Frontal cortex (tissue), 4 donors: ENCODE data around the gene RAB41. TPM values are rescaled to one million over a fixed set of nuclear protein-coding genes. Genes with fewer than 3 reads are reported as not detected.
"Not testable (repeated sequence)": the region's sequence is repeated elsewhere in the genome, so short reads cannot be mapped to it uniquely, and the experiment has no call there.

ENCODE experiments used
- DNase-seq, 2 donors: peaks; one replicate each; pipeline ENCODE4 v3.0.0; 2012; ENCODE audit warnings: low spot score in 2 of 2
- FAIRE-seq: peaks from 2 replicates; lab custom pipeline; 2012; peaks lifted over from hg19 to GRCh38; lab: Jason Lieb, UNC
- total RNA-seq: library from RNA; depleted of rRNA; stranded (reverse); fragments of >200 nt; gene quantifications from one replicate; pipeline ENCODE4 v1.2.3, GENCODE V29; 2014
- donor health status: control.
- donor health status: control.
- donor health status: control.

RAB41 gene
- not detected for total RNA-seq

GRCh38 chrX:70281951-70282350 is at the start of gene RAB41:
RAB41 (plus strand) TSS chrX:70282172; CDS start chrX:70282218, 46 bp downstream.
- no peak for FAIRE-seq

DNA sequence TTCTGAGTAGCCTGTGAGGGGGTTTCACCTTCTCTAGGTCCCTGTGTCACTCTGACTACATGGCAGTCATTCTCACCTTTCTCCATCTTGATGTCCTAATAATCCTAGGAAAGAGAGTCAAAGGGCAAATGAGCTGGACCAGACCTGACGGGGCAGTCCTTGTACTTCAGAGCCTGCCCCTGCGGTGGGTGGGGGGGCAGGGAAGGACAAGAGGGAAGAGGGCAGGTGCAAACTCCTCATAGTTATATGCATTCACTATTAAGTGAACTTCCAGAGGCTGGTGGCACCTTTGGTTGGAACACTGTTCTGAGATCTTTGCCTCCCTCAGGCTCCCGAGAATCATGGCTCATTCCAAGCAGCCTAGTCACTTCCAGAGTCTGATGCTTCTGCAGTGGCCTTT is 47.6 kb upstream of the RAB41 start, which contains the start of gene AWAT1:
Gene AWAT1, plus strand, starts transcription at position 301 of the 400 bp plus-strand sequence. Its CDS starts 41 bp downstream, at position 342.
- DNase-seq, result no peak
- FAIRE-seq, result no peak

More at GRCh38 chrX:70281951-70282350, at the start of gene RAB41:
- DNase-seq, result no peak

GRCh38 chrX:70240751-70241150 is 41.2 kb upstream of the RAB41 start:
- FAIRE-seq, result no peak
- no peak for DNase-seq

- DNase-seq (no peak), FAIRE-seq (no peak)
Observed at GRCh38 chrX:70241501-70241900, 40.5 kb upstream of the RAB41 start.

DNA sequence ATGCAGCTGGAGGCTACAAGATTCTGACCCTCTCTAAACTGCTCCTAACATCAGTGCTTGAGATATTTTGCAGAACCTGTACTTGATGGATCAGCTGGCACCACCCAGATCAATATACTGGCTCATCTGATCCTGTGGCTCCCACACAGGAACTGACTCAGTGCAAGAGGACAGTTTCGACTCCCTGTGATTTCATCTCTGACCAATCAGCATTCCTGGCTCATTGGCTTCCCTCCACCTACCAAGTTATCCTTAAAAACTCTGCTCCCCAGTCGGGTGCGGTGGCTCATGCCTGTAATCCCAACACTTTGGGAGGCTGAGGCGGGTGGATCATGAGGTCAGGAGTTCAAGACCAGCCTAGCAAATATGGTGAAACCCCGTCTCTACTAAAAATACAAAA is 38.4 kb upstream of the RAB41 start:
- not testable (repeated sequence) for DNase-seq, FAIRE-seq

DNA sequence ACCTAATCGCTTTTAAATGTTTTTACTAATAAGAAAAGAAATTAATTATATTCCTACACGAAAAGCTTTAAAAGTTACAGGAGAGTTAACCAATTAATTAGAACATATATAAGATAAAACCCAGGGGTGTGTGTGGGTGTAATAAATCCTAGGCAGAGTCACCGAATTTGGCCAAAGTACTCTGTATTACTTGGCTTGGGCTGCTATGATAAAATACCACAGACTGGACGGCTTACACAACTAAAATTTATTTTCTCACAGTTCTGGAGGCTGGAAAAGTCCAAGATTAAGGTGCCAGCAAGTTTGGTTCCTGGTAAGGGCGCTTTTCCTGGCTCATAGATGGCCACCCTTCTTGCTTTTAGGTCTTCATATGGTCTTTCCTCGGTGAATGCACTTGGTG is 37.1 kb upstream of the RAB41 start:
- no peak for FAIRE-seq
- DNase-seq, result no peak

DNA sequence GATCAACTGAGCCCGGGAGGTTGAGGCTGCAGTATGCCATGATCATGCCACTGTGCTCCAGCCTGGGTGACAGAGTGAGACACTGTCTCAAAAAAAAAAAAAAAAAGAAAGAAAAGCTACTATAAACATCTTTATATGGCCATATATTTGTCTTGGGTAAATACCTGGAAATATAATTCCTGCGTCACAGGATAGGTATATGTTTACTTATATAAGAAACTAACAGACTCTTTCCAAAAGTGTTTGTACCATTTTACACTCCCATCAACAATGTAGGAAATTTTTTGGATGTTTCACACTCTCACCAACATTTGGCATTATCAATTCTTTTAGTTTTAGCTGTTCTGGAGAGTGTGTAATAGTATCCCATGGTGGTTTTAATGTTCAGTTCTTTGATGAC is 34.7 kb upstream of the RAB41 start:
- no peak for FAIRE-seq
- no peak for DNase-seq

DNA sequence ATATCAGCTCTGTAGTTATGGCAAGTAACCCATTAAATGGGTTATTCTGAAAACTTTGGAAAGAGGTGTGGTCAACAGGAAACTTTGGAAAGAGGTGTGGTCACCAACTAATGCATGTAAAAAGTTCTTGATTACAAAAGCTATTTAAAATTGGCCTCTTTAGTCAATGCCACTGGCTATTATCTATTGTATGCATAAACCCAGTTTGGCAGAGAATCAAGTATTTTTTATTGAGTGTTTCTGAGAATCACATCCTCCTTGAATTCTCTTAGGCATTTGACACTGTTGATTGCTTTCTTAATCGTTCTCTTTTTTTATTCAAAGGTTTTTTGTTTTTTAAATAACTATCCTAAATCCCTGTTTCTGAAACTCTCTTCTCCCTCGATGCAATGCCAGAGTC is 29.5 kb upstream of the RAB41 start:
- FAIRE-seq, result no peak
- no peak for DNase-seq

- DNase-seq, result no peak
- no peak for FAIRE-seq
Observed at GRCh38 chrX:70253377-70254062, 28.5 kb upstream of the RAB41 start.

GRCh38 chrX:70254063-70254400 is 27.9 kb upstream of the RAB41 start:
- FAIRE-seq, result no peak

DNA sequence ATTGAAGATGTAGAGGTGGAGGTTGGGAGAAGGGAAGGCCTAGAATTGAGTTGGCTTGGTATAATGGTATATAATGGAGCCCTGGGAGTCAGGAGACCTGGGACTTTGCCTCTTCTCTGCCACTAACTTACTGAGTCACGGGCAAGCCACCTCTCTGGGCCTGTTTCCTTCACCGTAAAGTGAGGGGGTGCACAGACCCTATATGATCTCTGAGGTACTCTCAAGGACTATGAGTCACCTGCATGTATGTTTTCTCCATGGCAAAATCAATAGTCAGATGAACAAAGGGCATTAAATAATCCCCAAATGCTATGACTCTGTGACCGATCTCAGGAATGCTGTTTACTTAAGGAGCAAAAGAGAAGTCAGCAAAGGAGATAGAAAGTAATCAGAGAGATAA is 27.1 kb upstream of the RAB41 start:
- no peak for FAIRE-seq
- DNase-seq, result no peak

More at GRCh38 chrX:70254063-70254400, 27.9 kb upstream of the RAB41 start:
- no peak for DNase-seq

- no peak for FAIRE-seq
- DNase-seq, result no peak
Observed at GRCh38 chrX:70255452-70255851, 26.5 kb upstream of the RAB41 start.

- no peak for FAIRE-seq
Observed at GRCh38 chrX:70257423-70258288, 24.3 kb upstream of the RAB41 start.

GRCh38 chrX:70260104-70260503 is 21.9 kb upstream of the RAB41 start, which contains the start of gene P2RY4:
P2RY4 (minus strand) TSS chrX:70260204; CDS start chrX:70259624, 580 bp downstream.
- no peak for FAIRE-seq
- no peak for DNase-seq

More at GRCh38 chrX:70257423-70258288, 24.3 kb upstream of the RAB41 start:
- no peak for DNase-seq

DNA sequence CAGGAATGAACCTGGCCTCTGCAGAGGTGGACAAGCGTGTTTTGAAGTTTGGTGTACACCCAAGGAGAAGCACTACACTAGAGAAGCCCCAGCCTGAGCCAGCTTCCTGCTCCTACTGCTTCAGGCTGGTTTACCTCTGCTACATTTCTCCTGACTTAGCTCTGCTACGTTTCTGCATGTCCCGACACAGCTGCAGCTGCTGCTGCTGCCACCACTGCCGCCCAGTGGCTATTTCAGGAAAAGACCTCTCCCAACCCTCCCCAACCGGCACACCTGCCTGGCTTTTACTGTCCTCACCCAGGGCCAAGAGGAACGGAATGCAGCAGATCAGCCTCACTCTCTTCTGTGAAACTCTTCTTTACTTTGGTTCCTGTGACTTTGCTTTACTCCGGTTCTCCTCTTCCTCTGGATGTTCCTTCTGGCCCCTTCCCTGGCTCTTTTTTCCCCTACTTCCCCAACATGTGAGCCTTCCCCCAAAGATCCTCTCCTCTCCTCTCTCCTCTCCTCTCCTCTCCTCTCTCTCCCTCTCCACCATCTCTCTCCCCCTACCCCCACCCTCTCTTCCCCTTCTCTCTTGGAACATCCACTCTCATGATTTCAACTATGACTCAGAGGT is 18.9 kb upstream of the RAB41 start:
- FAIRE-seq (no peak), DNase-seq (peak in 1 of 2 donors; percentile 6)

GRCh38 chrX:70264784-70265183 is 17.2 kb upstream of the RAB41 start:
- FAIRE-seq (no peak), DNase-seq (no peak)

GRCh38 chrX:70268034-70268433 is 13.9 kb upstream of the RAB41 start, which contains the start of gene ARR3:
ARR3 (plus strand) TSS chrX:70268334; CDS start chrX:70269386, 1,052 bp downstream.
- DNase-seq (no peak), FAIRE-seq (no peak)

- not testable (repeated sequence) for FAIRE-seq, DNase-seq
Observed at GRCh38 chrX:70274029-70274428, 7.9 kb upstream of the RAB41 start.

GRCh38 chrX:70279081-70279480 is 2.9 kb upstream of the RAB41 start:
- FAIRE-seq (no peak), DNase-seq (no peak)

- no peak for FAIRE-seq
- no peak for DNase-seq
Observed at GRCh38 chrX:70280573-70280972, 1.4 kb upstream of the RAB41 start.
